Activated T-cell treated with anti-CD3 and anti-CD28 coated beads, Interleukin-2, amount 50 U/mL, for 72 hours (primary cell): Measurements from ENCODE around the gene TMEM269. TPM values are rescaled to one million over a fixed set of nuclear protein-coding genes. Genes with fewer than 3 reads are reported as not detected.

Source experiments
- ATAC-seq, 2 donors: fragments of 150-1000 bp; cut with Tn5 transposase; replicated peaks in 1 of 2; 2 replicates each; pipeline ENCODE4 v1.10.0; 2021; ENCODE audit warnings: moderate library complexity in 2 of 2, mild to moderate bottlenecking in 1 of 2
- DNase-seq, 2 donors: peaks; one replicate each; pipeline ENCODE4 v3.0.0; 2021 to 2022; ENCODE audit warnings: mixed read lengths in 1 of 2
- H3K27ac Mint-ChIP-seq: one replicate; pipeline ENCODE4 v1.8.0; 2022; ENCODE audit warnings: mild to moderate bottlenecking, moderate library complexity, mixed read lengths
- H3K27me3 Mint-ChIP-seq: one replicate; pipeline ENCODE4 v1.8.0; 2022; ENCODE audit warnings: low read depth, mixed read lengths
- H3K36me3 Mint-ChIP-seq, 2 donors: one replicate each; pipeline ENCODE4 v1.8.0; 2022; ENCODE audit warnings: mixed read lengths in 2 of 2, mild to moderate bottlenecking in 1 of 2; ENCODE audit not compliant: insufficient read depth in 2 of 2
- H3K4me1 Mint-ChIP-seq: one replicate; pipeline ENCODE4 v1.8.0; 2022; ENCODE audit warnings: low read depth, mixed read lengths
- H3K4me3 Mint-ChIP-seq, 2 donors: one replicate each; pipeline ENCODE4 v1.8.0; 2022; ENCODE audit warnings: mild to moderate bottlenecking in 2 of 2, mixed read lengths in 2 of 2, moderate library complexity in 2 of 2
- H3K9me3 Mint-ChIP-seq, 2 donors: one replicate each; pipeline ENCODE4 v1.8.0; 2022; ENCODE audit warnings: mixed read lengths in 2 of 2
- total RNA-seq, 2 donors: library from RNA; stranded (reverse); gene quantifications; one replicate each; pipeline ENCODE4 v1.2.3, GENCODE V29; 2022

TMEM269 gene, protein sequence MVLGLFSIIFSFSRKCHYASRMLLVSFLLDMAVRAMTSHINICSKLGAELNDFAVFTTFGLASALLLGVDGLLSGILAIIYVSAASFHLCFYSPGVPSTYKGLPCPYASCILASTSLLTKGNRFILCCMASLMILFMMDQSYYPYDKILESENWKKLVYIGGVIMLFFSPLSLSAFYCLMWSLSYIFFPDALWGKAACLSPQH
- total RNA-seq: 1 to 10 TPM in 1 of 2 donors, under 1 TPM in 1; 0.81 to 1.9 TPM

DNA sequence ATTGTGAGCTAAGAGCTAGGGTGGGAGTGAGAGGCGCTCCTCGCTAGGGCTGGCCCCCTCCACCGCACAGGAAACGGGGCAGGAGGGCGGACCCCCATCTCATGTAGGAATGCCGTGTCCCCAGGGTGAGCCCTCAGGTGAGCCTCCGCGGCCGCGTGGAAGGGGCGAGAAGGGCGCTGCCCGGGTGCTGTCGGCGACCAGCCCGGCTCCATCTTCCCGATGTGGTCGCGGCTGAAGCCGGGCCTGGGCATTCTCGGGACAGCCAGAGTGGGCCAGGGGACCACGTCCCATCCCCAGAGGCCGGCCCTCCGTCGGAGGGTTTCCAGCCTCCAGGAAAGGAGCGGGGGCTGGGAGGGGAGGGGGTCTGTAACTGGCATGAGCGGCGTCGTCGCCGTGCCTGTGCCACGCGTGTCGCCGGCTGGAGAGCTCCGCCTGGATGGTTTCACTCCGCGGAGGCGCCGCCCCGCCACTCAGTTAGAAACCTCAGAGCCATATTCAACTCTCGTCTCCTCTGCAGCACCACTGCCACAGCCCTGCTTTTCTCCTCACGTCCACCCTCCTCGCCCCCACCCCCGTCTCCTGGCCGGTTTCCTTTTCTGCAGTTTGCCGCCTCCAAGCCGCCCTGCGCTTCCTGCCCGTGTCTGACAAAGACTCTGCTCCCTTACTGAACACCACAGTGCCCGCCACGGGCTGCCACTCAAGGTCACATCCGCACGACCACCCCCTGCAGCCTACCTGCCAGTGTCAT, at the start of gene TMEM269:
TSS of gene TMEM269 (plus strand) at position 46 of the 748 bp plus-strand sequence. CDS start 4,903 bp downstream, outside the sequence.
- no peak within 1 kb of the TSS for H3K27ac Mint-ChIP-seq
- peak within 1 kb of the TSS; percentile 63 to 73 for H3K4me3 Mint-ChIP-seq
- H3K9me3 Mint-ChIP-seq: no peaks in the 10 kb centered on the region
- DNase-seq (peak; percentile 49 to 55), ATAC-seq (peak; percentile 81 to 83)
- H3K36me3 Mint-ChIP-seq: peaks cover 5 to 10% of the 10 kb centered on the region in 2 donors
- H3K27me3 Mint-ChIP-seq: no peaks in the 10 kb centered on the region
- H3K4me1 Mint-ChIP-seq: peaks cover 17% of the 10 kb centered on the region

DNA sequence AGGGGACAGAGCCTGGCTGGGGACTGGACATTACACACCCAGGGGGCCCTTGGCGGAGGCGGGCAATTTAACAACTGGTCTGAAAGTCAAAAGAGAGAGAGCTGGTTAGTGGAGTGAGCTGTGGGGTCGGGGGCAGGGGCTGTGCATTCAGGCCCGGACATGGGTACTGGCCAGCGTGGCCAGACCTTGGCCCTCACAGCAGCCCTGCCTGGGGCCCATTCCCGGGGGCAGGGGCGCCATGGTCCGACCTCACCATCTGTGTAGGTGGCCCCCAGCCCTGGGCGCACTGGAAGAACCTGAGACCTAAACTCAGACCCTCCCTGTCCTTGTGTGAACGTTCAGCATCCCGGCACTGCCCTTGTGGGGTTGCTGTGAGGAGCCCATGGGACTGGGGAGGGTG, 49.7 kb upstream of the TMEM269 start:
- ATAC-seq: no peak
- Mint-ChIP-seq H3K36me3 (no peaks in the 10 kb centered on the region), H3K4me1 (peaks cover 16% of the 10 kb centered on the region), H3K4me3 (no peak overlapping the region), H3K9me3 (no peaks in the 10 kb centered on the region), H3K27ac (no peak overlapping the region), H3K27me3 (no peaks in the 10 kb centered on the region)
- no peak for DNase-seq

DNA sequence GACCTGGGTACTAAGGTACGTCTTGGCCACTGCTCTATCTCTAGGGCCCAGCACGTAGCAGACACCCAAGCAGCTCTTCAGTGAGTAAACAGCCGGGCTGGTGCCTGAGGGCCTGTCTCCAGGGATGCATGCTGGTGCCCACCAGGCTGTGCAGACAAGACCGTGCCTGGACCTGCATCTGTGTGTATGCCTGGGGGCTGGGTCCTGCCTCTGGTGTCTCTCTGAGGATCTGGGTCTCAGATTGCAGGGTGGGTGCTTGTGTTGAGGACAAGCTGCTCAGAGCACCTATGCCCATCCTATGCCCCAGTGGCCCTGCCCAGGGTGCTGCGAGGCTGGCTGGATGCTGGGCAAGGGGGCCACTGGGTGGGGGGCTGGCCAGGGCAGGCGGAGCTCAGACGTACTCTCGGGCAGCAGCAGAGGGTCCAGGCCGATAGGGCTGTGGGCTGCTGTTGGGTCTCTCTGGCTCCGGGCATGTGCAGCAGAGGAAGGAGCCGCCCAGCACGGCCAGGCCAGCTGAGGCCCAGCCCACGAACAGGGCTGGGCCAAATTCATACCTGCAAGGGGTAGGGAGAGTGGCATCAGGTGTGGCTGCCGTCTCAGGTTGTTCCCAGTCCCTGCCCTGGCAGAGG, 49.2 kb upstream of the TMEM269 start:
- H3K9me3 Mint-ChIP-seq: no peaks in the 10 kb centered on the region
- no peaks in the 10 kb centered on the region for H3K27me3 Mint-ChIP-seq
- H3K4me1 Mint-ChIP-seq: peaks cover 16% of the 10 kb centered on the region
- DNase-seq (no peak), ATAC-seq (no peak)
- H3K4me3 Mint-ChIP-seq: no peak overlapping the region
- H3K27ac Mint-ChIP-seq: no peak overlapping the region
- no peaks in the 10 kb centered on the region for H3K36me3 Mint-ChIP-seq

DNA sequence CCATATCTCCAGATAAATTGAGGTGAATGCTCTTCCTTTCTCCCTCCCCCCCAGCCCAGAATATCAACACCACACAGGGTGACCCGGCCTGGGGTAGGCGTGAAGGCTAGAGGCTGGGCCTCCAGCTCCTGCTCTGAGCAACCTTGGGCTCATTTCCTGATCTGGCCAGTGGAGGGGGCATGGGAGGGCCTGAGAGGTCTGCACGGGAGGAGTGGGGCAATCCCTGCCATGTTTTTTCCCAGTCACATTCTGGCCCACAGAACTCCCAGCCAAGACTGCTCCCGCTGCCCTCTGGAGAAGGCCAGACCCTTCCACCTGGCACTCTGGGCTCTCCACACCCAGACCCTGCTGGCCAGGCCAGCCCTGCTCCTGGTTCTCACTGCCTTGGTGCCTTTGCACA, 48.6 kb upstream of the TMEM269 start:
- Mint-ChIP-seq H3K27me3 (no peaks in the 10 kb centered on the region), H3K27ac (no peak overlapping the region), H3K36me3 (no peaks in the 10 kb centered on the region), H3K9me3 (no peaks in the 10 kb centered on the region), H3K4me1 (peaks cover 11% of the 10 kb centered on the region), H3K4me3 (no peak overlapping the region)
- ATAC-seq (no peak), DNase-seq (no peak)

DNA sequence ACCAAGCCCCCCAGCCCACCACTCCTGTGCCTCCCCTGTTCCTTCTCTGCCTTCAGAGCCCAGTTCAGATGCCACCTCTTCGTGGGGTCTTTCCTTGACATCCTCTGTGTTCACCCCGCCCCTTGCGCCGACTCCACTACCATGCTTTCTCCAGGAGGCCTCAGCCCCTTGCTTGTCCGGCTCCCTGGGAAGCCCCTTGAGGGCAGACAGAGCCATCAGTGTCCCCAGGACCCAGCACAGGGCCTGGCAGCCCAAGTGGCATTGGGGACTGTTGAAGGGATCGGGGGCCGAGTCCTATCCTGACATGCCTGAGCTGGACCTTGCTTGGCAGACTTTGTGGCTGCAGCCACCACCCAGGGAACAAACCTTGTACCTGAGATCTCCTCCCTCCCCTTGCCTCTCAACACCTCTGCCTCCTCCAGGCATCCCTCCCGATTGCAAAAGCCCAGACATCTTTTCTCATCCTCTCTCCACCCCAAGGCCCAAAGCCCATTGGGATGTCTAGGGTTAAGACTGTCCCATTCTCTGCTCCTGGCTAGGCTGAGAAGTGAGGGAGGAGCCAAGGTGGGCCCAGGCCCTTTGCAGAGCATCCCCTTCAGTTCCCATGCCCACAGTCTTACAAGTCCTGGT, 48.1 kb upstream of the TMEM269 start:
- H3K4me1 Mint-ChIP-seq: peaks cover 11% of the 10 kb centered on the region
- H3K36me3 Mint-ChIP-seq: no peaks in the 10 kb centered on the region
- no peak for DNase-seq
- H3K9me3 Mint-ChIP-seq: no peaks in the 10 kb centered on the region
- H3K4me3 Mint-ChIP-seq: no peak overlapping the region
- no peaks in the 10 kb centered on the region for H3K27me3 Mint-ChIP-seq
- no peak for ATAC-seq
- no peak overlapping the region for H3K27ac Mint-ChIP-seq

DNA sequence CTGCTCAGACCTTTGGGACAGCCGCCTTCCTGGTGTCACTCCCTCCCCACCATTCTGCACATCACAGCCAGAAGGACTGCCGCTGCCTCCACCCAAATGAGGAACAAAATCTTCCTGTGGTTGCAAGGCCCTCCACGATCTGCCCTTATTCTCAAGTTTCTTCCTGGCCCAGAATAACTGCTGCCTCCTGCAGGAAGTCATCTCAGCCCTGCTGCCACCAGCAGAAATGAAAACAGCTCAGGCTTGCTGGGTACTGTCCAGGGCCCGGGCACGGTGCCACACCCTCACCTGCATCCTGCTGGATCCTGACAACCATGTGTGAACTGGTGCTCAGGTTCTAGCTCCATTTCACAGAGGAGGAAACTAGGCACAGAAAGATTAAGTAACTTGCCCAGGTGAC, 47.5 kb upstream of the TMEM269 start:
- Mint-ChIP-seq H3K27ac (no peak overlapping the region), H3K36me3 (no peaks in the 10 kb centered on the region), H3K4me3 (no peak overlapping the region), H3K27me3 (no peaks in the 10 kb centered on the region), H3K4me1 (peaks cover 11% of the 10 kb centered on the region), H3K9me3 (no peaks in the 10 kb centered on the region)
- DNase-seq: no peak
- ATAC-seq: no peak

DNA sequence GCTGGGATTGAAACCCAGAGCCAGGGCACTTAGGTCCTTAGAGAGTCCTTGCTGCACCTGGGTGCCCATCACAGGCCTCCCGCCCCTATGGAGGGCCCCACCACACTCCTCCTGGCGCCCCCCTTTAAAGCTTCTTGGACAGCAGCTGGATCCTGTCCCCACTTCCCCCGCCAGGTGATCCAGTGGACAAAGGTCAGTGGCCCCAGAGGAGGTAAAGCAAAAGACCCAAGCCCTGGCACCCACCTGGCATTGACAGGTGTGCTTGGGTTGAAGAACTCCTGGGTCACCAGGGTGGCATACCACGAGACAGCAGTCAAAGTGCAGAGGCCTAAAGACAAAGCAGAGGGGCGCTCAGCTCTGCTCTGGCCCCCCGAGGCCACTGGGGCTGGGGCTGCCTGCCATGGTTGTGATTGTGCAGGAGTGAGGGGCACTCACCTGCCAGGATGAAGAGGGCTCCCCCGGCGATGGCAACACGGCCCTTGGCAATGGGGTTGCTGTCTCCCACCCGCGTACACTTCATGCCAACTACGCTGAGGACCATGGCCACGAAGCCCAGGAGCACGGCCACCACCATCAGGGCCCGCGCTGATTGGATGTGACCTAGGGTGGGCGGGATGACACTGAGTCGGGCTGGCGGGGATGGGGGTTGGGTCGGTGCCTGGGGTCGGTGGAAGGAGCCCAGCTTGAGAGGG, 46.7 kb upstream of the TMEM269 start:
- DNase-seq (no peak), ATAC-seq (no peak)
- H3K27me3 Mint-ChIP-seq: no peaks in the 10 kb centered on the region
- peaks cover 11% of the 10 kb centered on the region for H3K4me1 Mint-ChIP-seq
- no peak overlapping the region for H3K27ac Mint-ChIP-seq
- H3K36me3 Mint-ChIP-seq: no peaks in the 10 kb centered on the region
- no peaks in the 10 kb centered on the region for H3K9me3 Mint-ChIP-seq
- H3K4me3 Mint-ChIP-seq: no peak overlapping the region

DNA sequence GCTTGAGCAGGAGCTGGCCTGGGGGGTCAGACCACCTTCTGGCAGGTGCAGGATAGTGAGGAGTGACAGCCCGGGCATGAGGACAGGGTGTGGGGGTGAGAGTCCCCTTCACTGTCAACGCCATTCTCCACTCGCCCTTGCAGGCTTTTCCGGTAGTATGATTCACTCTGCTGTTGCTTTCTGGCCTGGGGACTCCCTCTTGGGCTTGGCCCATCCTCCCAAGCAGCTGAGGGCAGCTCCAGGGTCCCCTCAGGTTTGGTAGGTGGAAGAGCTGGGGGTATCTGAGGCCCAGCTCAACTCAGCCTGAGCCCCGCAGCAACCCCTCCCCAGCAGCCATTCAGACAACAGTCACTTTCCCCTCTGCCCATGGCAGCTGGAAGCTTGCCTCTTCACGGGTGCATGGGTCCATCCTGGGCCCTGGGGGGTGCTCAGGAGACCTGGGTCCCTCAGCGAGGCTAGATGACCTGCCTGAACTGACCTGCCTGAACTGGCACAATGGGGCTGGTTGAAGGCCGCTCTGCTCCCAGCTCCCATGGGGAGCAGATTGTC, 46.0 kb upstream of the TMEM269 start:
- no peaks in the 10 kb centered on the region for H3K9me3 Mint-ChIP-seq
- no peak for DNase-seq
- no peak for ATAC-seq
- H3K4me1 Mint-ChIP-seq: peaks cover 11% of the 10 kb centered on the region
- H3K36me3 Mint-ChIP-seq: no peaks in the 10 kb centered on the region
- H3K27me3 Mint-ChIP-seq: no peaks in the 10 kb centered on the region
- H3K27ac Mint-ChIP-seq: no peak overlapping the region
- no peak overlapping the region for H3K4me3 Mint-ChIP-seq

DNA sequence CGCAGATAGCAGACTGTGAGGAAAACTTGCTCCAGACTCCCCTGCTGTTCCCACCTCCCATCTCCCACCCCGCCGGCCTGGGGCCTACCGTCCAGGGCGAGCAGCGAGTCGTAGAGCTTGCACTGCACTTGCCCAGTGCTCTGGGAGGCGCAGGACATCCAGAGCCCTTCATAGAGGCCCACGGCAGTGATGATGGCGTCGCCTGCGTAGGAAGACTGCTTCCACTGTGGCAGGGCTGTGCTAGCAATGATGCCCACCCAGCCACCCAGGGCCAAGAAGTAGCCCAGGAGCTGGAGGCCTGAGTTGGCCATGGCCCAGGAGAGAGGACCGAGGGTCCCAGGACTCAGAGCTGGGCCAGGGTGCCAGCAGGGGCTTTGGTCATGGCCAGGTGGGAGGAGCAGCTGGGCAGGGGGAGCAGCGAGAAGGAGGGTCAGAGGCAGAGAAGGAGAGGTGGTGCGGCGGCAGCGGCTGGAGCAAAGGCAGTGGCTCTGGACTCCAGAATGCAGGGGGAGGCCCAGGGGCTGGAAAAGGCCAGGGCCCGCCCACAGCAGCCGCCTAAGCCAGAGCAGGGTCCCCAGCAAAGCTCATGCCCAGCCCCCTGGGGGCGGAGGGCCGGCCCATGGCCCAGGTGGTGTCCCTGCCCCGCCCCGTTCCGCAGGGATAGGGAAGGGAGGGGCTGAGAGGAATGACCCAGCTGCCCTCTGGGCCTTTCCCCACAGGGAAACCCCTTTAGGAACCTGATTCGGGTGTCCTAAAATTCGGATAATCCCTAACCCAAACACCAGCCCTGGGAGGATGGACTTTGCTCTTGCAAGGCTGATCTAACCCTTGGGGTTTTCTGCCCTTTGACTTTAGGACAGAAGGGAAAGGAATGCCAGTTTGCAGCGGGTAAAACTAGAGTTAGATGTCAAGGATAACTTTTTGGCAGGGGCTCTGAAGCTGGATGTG, 44.8 kb upstream of the TMEM269 start, which contains the start of gene CLDN19:
TSS of gene CLDN19 (minus strand) at position 484 of the 948 bp plus-strand sequence. CDS start at position 311, 173 bp downstream.
- no peaks in the 10 kb centered on the region for H3K27me3 Mint-ChIP-seq
- no peak within 1 kb of the TSS for H3K27ac Mint-ChIP-seq
- ATAC-seq (no peak), DNase-seq (no peak)
- peaks cover 11% of the 10 kb centered on the region for H3K4me1 Mint-ChIP-seq
- H3K36me3 Mint-ChIP-seq: no peaks in the 10 kb centered on the region
- no peaks in the 10 kb centered on the region for H3K9me3 Mint-ChIP-seq
- H3K4me3 Mint-ChIP-seq: no peak within 1 kb of the TSS

DNA sequence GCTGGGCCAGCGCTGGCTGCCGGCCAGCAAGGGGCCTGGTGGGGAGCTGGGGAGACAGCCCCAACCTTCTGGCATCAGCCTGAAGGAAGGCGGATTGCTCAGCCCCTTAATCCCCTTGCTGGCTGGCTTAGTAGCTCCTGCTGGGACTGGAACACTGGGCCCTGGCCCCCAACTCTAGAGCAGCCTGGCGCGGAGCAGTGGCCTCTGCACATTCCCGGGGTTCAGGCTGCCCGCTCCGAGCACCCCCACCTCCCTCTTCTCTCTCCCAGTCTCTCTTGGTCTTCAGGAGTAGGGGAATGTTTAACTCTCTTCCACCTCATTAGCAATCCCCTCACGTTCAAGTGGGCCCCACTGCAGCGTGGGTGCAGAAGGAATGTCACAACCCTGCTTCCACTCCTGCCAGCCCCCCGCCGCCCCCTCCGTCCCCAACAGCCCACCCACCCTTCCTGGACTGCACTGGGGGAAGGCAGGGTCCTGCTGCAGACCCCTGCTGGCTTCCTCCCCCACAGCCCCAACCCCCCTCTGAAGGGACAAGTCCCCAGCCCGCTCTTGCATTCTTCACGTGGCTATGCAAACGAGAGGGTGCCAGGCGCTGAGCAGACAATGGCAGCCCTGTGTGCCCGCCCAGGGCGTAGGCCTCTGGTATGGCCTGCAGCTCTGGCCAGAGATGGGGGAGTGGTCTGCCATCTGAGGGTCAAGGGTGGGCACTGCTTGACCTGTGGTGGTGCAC, 43.8 kb upstream of the TMEM269 start:
- Mint-ChIP-seq H3K27me3 (no peaks in the 10 kb centered on the region), H3K4me3 (no peak overlapping the region), H3K27ac (no peak overlapping the region), H3K36me3 (no peaks in the 10 kb centered on the region), H3K9me3 (no peaks in the 10 kb centered on the region), H3K4me1 (peaks cover 11% of the 10 kb centered on the region)
- ATAC-seq: no peak
- no peak for DNase-seq

DNA sequence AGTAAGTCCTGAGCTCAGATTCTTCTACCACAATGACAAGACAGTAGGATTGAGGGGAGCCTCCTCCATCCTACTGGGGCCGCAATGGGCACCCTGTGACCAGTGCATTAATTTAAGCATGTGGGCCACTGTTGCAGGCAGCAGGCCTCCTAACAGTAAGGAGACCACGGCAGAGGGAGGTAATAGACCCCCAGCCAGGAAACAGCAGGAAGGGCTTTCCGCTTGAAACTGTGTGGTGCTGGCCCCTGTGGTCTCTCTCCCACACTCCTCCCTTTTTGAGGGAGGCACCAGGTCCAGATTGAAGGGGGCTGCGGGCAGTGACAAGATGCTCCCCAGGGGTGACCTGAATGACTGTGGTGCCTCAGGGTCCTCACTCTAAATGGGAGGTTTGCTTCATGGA, 43.1 kb upstream of the TMEM269 start:
- DNase-seq (no peak), ATAC-seq (no peak)
- Mint-ChIP-seq H3K36me3 (no peaks in the 10 kb centered on the region), H3K9me3 (no peaks in the 10 kb centered on the region), H3K4me3 (no peak overlapping the region), H3K4me1 (peaks cover 9% of the 10 kb centered on the region), H3K27me3 (no peaks in the 10 kb centered on the region), H3K27ac (no peak overlapping the region)
